BLaER1 (cell line): ENCODE measurements around the gene NEO1.

Experiments
- H3K27ac ChIP-seq: shearing (Covaris generic); formaldehyde crosslinking; 2 replicates; pipeline ENCODE4 v1.8.1; 2022
- H3K27me3 ChIP-seq: shearing (Covaris generic); formaldehyde crosslinking; 2 replicates; pipeline ENCODE4 v1.8.1; 2022
- H3K36me3 ChIP-seq: shearing (Covaris generic); formaldehyde crosslinking; 2 replicates; pipeline ENCODE4 v1.8.1; 2022
- H3K4me1 ChIP-seq: shearing (Covaris generic); formaldehyde crosslinking; 2 replicates; pipeline ENCODE4 v1.8.1; 2022
- H3K4me2 ChIP-seq: shearing (Covaris generic); formaldehyde crosslinking; 2 replicates; pipeline ENCODE4 v1.8.1; 2022
- H3K4me3 ChIP-seq: shearing (Covaris generic); formaldehyde crosslinking; 2 replicates; pipeline ENCODE4 v1.8.1; 2022
- H3K9ac ChIP-seq: shearing (Covaris generic); formaldehyde crosslinking; 2 replicates; pipeline ENCODE4 v1.8.1; 2022
- H3K9me3 ChIP-seq: shearing (Covaris generic); formaldehyde crosslinking; 2 replicates; pipeline ENCODE4 v1.8.1; 2022
- H4K20me1 ChIP-seq: shearing (Covaris generic); formaldehyde crosslinking; 2 replicates; pipeline ENCODE4 v1.8.1; 2022
- Cebpa-rat ChIP-seq: shearing (Covaris generic); IDR thresholded peaks from 2 replicates; pipeline ENCODE4 v1.8.1; 2022

Gene NEO1

DNA sequence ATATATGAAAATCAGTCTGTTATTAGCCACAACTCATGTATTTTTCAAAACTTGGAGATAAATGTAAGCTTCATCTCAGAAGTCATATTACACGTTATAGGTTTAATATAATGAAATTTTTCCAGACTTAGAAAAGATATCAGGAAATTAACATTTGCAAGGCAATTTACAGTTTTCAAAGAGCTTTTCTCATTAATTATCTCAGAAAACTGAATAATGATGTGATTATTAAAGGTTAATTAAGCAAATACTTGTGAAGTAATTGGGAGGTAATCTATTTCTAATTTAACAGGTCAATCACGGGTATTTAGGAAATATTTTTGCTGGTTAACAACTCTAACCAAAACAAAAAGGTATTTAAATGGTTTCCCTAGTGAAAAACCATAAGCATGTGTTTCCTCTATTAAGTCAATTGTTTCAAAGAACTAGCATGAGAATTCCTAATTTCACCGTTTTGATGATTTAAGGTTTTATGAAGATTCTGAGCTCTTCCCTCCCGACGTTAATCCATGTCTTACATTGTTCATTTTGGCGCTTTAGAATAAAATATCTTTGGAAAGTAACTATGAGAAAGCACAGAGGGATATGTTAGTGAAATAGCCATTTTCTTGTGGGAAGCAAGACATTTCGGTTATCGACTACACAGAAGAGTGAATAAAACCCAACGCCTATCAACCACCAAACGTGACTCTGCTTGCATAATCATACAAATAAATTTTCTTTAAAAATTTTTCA is 1.5 kb upstream of the NEO1 start:
- Histone ChIP-seq H3K27ac (no peak overlapping the region), H4K20me1 (peaks cover 18% of the 10 kb centered on the region), H3K4me3 (peak overlapping the region; percentile 85), H3K4me1 (peaks cover 12% of the 10 kb centered on the region), H3K9ac (peak overlapping the region; percentile 88), H3K36me3 (no peaks in the 10 kb centered on the region), H3K4me2 (peak overlapping the region; percentile 91), H3K27me3 (peaks cover 10% of the 10 kb centered on the region; the same call in 1 of the 2 replicates), H3K9me3 (no peaks in the 10 kb centered on the region)
- no peak for TF ChIP-seq Cebpa-rat

DNA sequence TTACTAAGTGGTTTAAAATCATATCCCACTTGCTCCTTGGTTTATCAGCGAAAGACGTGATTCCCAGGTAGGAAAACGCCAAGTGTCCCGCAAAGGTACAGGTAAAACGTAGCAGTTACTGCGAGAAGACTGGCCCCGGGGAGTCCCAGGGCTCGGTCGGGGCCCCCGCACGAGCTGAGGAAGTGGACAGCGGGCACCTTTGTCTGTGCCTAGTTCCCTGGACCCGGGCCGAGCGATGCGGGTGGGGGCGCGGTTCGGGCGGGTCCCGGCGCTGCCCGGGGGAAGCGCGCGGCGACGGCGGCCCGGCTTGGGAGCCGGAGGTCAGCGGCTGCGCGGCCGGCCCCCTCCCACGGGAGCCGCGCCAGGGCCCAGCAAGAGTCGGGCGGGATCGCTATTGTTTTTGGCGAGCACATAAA is 864 bp upstream of the NEO1 start:
- H3K27me3 ChIP-seq, result peaks cover 10% of the 10 kb centered on the region; the same call in 1 of the 2 replicates
- H3K4me1 ChIP-seq, result peaks cover 12% of the 10 kb centered on the region
- TF ChIP-seq Cebpa-rat, result no peak
- H3K36me3 ChIP-seq, result no peaks in the 10 kb centered on the region
- peak overlapping the region; percentile 91 for H3K4me2 ChIP-seq
- peak overlapping the region; percentile 85 for H3K4me3 ChIP-seq
- peak overlapping the region; percentile 88 for H3K9ac ChIP-seq
- H4K20me1 ChIP-seq, result peaks cover 24% of the 10 kb centered on the region
- H3K9me3 ChIP-seq, result no peaks in the 10 kb centered on the region
- H3K27ac ChIP-seq, result peak overlapping the region; percentile 82

DNA sequence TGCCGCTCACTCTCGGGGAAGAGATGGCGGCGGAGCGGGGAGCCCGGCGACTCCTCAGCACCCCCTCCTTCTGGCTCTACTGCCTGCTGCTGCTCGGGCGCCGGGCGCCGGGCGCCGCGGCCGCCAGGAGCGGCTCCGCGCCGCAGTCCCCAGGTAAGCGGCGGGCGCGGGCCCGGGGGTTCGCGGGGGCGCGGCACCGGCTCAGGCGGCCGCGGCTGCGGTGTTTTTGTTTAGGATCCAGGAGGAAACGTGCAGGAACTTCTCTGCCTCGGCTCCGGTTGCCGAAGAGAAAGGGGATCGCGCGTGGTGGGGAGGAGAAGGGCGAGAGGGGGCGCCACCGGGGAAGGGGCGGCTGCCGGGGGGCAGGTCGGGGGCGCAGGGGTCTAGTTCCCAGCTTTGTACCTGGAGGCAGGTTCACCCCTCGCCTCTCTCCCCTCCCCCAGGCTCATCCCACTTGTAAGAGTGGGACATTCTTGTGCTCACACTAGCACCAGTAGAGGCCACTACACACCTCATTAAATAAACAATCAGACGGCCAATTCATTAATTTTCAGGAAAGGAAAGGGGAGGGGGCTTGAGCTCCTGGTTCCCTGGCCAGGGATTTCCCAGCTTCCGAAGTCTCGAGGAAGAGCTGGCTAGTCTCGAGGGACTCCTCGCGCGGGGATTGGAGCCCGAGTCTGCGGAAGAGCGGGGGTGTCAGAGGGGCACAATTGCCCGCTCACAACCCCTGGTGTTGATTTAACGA is 562 bp downstream of the NEO1 start:
- peaks cover 12% of the 10 kb centered on the region for H3K4me1 ChIP-seq
- peaks cover 10% of the 10 kb centered on the region; the same call in 1 of the 2 replicates for H3K27me3 ChIP-seq
- TF ChIP-seq Cebpa-rat, result no peak
- no peaks in the 10 kb centered on the region for H3K36me3 ChIP-seq
- H3K4me3 ChIP-seq, result peak overlapping the region; percentile 89
- H3K27ac ChIP-seq, result peak overlapping the region; percentile 73
- peak overlapping the region; percentile 82 for H3K9ac ChIP-seq
- H4K20me1 ChIP-seq, result peaks cover 27% of the 10 kb centered on the region
- no peaks in the 10 kb centered on the region for H3K9me3 ChIP-seq
- peak overlapping the region; percentile 76 for H3K4me2 ChIP-seq

DNA sequence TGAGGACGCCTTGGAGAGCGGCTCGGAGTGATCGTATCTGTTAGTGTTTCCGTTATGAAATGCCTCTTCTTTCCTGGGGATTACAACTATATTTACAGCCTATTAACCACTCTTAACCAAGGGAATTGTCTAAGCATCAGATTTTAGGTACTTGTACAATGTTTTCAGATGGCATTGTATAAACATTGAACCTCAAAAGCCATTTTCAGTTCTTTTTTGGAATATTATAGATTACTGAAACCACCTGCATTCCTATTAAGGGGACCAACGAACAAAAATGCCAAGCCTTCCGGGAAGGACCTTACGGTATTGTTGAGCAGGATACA is 1.1 kb downstream of the NEO1 start:
- peak overlapping the region; percentile 82 for H3K9ac ChIP-seq
- peaks cover 12% of the 10 kb centered on the region for H3K4me1 ChIP-seq
- no peak for TF ChIP-seq Cebpa-rat
- peaks cover 32% of the 10 kb centered on the region for H4K20me1 ChIP-seq
- peak overlapping the region; percentile 73; the same call in 1 of the 2 replicates for H3K27ac ChIP-seq
- H3K4me2 ChIP-seq, result peak overlapping the region; percentile 76
- peak overlapping the region; percentile 89 for H3K4me3 ChIP-seq
- peaks cover 10% of the 10 kb centered on the region; the same call in 1 of the 2 replicates for H3K27me3 ChIP-seq
- no peaks in the 10 kb centered on the region for H3K9me3 ChIP-seq
- no peaks in the 10 kb centered on the region for H3K36me3 ChIP-seq

DNA sequence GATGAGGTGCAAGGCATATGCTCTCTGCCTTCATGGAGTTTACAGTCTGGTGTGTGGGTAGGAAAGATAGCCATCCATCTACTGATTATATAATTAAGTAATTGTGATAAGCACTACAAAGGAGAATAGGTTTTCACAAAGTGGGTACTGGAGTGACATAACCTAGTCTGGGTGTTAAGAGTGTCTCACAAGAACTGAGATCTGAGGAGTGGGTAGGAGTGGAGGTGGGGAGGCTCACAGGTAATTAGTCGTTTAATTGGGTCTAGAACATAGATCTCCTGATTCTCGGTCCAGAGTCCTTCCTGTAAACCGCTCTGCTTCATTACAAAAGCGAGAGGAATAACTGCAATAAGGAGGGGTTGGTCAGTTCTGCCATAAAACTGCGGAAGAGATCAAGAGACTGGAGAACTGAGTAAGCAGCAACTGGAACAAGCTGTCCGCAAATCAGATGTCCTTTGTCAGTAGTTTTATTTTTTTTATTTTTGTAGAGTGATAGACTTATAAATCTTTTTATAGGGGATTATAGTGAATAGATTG is 2.2 kb downstream of the NEO1 start:
- peaks cover 43% of the 10 kb centered on the region for H4K20me1 ChIP-seq
- no peak overlapping the region for H3K4me3 ChIP-seq

DNA sequence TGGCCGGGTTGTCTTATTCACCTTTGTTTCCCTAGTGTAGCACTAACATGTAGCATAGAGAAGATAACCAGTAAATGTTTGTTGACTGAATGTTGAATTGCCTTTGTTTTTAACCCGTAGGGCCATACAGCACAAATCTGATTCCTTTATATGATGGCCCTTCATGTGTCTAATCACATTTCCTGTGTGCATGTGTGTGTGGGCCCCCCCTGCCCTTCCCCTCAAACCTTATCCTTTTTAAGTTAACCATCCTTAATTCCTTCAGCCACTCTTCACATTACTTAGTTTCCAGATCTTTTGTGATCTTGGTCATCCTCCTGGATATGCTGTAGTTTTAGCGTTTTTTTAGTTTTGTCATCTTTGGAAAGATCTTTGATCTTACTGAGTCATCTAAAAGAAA is 4.2 kb downstream of the NEO1 start:
- H3K4me1 ChIP-seq, result peaks cover 12% of the 10 kb centered on the region
- no peak overlapping the region for H3K27ac ChIP-seq
- H3K36me3 ChIP-seq, result no peaks in the 10 kb centered on the region
- TF ChIP-seq Cebpa-rat, result no peak
- no peak overlapping the region for H3K4me3 ChIP-seq
- H3K9ac ChIP-seq, result no peak overlapping the region
- peaks cover under 1% of the 10 kb centered on the region; the same call in 1 of the 2 replicates for H3K27me3 ChIP-seq
- no peaks in the 10 kb centered on the region for H3K9me3 ChIP-seq
- peaks cover 61% of the 10 kb centered on the region for H4K20me1 ChIP-seq
- H3K4me2 ChIP-seq, result no peak overlapping the region

More for the DNA sequence above, 2.2 kb downstream of the NEO1 start:
- H3K4me1 ChIP-seq, result peaks cover 12% of the 10 kb centered on the region
- no peak overlapping the region for H3K9ac ChIP-seq
- no peaks in the 10 kb centered on the region for H3K36me3 ChIP-seq
- no peaks in the 10 kb centered on the region for H3K9me3 ChIP-seq
- no peak for TF ChIP-seq Cebpa-rat
- H3K4me2 ChIP-seq, result no peak overlapping the region
- no peak overlapping the region for H3K27ac ChIP-seq
- H3K27me3 ChIP-seq, result peaks cover 10% of the 10 kb centered on the region; the same call in 1 of the 2 replicates

DNA sequence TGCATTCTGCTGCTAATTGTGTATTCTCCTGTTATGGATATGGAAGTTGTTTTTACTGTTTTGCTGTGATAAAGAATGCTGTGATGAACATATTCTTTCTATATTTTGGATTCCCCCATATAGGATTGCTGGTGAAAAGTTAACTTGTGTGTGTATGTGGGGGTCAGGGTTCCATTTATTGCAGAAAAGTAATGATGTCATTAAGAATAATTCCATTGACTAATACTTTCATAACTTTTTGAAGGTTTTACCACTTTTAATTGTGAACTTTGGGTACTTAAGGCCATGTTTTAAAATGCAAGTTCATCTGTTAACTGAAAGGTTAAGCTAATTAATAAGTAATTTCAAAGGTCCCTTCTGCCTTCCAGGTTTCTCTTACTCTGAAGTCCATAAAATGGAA is 6.2 kb downstream of the NEO1 start:
- Histone ChIP-seq H3K4me3 (no peak overlapping the region), H3K4me1 (peaks cover 11% of the 10 kb centered on the region), H3K9ac (no peak overlapping the region), H3K27ac (no peak overlapping the region), H3K9me3 (no peaks in the 10 kb centered on the region), H3K36me3 (no peaks in the 10 kb centered on the region), H4K20me1 (peaks cover 72% of the 10 kb centered on the region), H3K4me2 (no peak overlapping the region), H3K27me3 (no peaks in the 10 kb centered on the region)
- TF ChIP-seq Cebpa-rat, result no peak

DNA sequence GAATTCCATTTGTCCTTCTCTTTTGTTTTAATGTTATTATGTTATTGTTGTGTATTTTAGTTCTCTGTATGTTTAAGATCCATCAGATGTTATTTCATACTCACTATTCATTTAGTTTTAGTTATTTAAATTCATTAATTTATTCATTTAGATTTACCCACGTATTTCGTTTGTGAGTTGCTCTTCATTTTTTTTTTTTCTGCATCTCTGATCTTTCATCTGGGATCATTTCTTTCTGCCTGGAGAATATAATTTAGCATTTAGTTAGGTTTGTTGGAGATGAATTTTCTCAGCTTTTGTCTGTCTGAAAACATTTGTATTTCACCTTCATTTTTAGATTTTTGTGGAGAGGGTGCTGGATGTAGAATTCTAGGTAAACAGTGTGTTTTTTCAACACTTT is 12.9 kb downstream of the NEO1 start:
- Histone ChIP-seq H3K4me1 (no peaks in the 10 kb centered on the region), H3K36me3 (no peaks in the 10 kb centered on the region), H3K27ac (no peak overlapping the region), H3K9me3 (no peaks in the 10 kb centered on the region), H3K27me3 (no peaks in the 10 kb centered on the region), H3K4me2 (no peak overlapping the region), H4K20me1 (peaks cover 58% of the 10 kb centered on the region), H3K9ac (no peak overlapping the region), H3K4me3 (no peak overlapping the region)
- TF ChIP-seq Cebpa-rat, result no peak

DNA sequence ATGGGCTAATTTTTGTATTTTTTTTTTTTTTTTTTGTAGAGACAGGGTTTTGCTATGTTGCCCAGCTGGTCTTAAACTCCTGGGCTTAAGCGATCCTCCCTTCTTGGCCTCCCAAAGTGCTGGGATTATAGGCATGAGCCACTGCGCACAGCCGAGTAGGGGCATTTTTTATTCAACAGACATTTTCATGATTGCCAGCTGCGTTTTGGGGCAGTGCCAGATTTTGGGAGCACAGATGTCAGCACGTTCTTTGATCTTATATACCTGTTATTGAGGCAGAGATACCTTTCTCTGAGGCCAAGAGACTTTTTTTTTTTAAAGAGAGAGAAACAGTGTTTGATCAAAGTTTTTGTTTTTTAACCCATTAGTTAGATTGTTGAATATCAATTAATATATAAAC is 16.8 kb downstream of the NEO1 start:
- no peak overlapping the region for H3K4me3 ChIP-seq
- TF ChIP-seq Cebpa-rat, result no peak
- no peak overlapping the region for H3K9ac ChIP-seq
- H3K4me2 ChIP-seq, result no peak overlapping the region
- H3K9me3 ChIP-seq, result no peaks in the 10 kb centered on the region
- H4K20me1 ChIP-seq, result peaks cover 47% of the 10 kb centered on the region
- no peaks in the 10 kb centered on the region for H3K27me3 ChIP-seq
- no peaks in the 10 kb centered on the region for H3K36me3 ChIP-seq
- no peaks in the 10 kb centered on the region for H3K4me1 ChIP-seq
- no peak overlapping the region for H3K27ac ChIP-seq

DNA sequence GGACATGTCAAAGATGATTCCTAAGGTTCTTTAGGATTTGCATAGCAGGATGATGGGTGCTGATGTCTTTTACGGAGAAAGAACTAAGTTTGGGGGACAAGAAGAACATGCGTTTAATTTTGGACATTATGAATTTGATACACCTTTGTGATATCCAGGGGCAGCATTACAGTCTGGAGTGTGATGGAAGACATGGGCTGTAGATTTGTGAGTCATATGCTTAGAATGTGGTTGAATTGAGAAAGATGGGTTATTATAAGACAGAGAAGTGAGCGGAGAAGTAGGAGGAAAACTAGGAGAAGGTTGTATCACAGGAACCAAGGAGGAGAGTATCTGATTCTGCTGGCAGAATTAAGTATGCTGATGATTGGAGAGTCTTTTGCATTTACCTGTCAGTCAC is 20.6 kb downstream of the NEO1 start:
- H3K9ac ChIP-seq, result no peak overlapping the region
- no peaks in the 10 kb centered on the region for H3K36me3 ChIP-seq
- H3K4me2 ChIP-seq, result no peak overlapping the region
- no peak overlapping the region for H3K27ac ChIP-seq
- no peaks in the 10 kb centered on the region for H3K27me3 ChIP-seq
- TF ChIP-seq Cebpa-rat, result no peak
- peaks cover 7% of the 10 kb centered on the region; the same call in 1 of the 2 replicates for H3K4me1 ChIP-seq
- no peak overlapping the region for H3K4me3 ChIP-seq
- peaks cover 26% of the 10 kb centered on the region for H4K20me1 ChIP-seq
- H3K9me3 ChIP-seq, result no peaks in the 10 kb centered on the region
